22Rv1 (cell line): ENCODE measurements around the gene CCNF.

Source experiments
- ZFX ChIP-seq: fragments of 450-650 bp; IDR thresholded peaks from 2 replicates; pipeline ENCODE4 v1.6.1; 2017; ENCODE audit warnings: antibody characterized with exemption, borderline replicate concordance
- TF ChIP-seq, protein P1 (sequence below): fragments of 450-650 bp; IDR thresholded peaks from 2 replicates; pipeline ENCODE4 v1.5.1; 2017; ENCODE audit warnings: mild to moderate bottlenecking

DNA sequence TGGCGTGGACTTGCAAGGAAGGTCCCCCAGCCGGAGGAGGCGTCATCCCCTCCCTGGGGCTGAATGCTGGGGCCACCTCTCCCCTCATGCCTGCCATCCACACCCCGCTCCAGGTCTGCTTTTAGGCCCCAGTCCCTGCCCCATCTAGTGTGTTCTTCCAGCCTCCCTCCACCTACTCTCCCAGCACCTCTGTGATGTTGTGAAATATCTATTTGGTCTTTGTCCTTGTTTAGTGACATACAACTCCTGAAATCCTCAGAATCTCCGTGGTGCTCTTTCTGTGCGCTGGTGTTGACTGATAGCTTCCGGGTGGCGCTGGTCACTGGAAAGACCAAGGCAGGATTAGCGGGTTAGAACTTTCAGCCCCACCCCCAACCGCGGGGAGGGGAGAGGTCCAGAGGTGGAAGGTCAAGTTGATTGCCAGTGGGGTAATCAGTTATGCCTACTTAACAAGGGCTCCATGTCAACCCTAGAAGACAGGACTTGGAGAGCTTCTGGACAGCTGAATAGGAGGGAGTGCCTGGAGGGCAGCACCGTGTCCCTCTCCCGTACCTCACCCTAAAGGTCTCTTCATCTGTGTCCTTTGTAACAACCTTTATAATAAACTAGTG, 55.8 kb downstream of the CCNF start:
- TF ChIP-seq, protein P1, sequence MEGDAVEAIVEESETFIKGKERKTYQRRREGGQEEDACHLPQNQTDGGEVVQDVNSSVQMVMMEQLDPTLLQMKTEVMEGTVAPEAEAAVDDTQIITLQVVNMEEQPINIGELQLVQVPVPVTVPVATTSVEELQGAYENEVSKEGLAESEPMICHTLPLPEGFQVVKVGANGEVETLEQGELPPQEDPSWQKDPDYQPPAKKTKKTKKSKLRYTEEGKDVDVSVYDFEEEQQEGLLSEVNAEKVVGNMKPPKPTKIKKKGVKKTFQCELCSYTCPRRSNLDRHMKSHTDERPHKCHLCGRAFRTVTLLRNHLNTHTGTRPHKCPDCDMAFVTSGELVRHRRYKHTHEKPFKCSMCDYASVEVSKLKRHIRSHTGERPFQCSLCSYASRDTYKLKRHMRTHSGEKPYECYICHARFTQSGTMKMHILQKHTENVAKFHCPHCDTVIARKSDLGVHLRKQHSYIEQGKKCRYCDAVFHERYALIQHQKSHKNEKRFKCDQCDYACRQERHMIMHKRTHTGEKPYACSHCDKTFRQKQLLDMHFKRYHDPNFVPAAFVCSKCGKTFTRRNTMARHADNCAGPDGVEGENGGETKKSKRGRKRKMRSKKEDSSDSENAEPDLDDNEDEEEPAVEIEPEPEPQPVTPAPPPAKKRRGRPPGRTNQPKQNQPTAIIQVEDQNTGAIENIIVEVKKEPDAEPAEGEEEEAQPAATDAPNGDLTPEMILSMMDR, result no peak
- no peak for TF ChIP-seq ZFX
